NCI-H345 (cell line): ENCODE data around the gene ADAM11.
"Not testable (repeated sequence)": the region's sequence is repeated elsewhere in the genome, so short reads cannot be mapped to it uniquely, and the experiment has no call there.

ENCODE experiments used
- DNase-seq: peaks from one replicate; lab custom pipeline; 2025; lab: John Stamatoyannopoulos, UW

The ADAM11 gene, protein sequence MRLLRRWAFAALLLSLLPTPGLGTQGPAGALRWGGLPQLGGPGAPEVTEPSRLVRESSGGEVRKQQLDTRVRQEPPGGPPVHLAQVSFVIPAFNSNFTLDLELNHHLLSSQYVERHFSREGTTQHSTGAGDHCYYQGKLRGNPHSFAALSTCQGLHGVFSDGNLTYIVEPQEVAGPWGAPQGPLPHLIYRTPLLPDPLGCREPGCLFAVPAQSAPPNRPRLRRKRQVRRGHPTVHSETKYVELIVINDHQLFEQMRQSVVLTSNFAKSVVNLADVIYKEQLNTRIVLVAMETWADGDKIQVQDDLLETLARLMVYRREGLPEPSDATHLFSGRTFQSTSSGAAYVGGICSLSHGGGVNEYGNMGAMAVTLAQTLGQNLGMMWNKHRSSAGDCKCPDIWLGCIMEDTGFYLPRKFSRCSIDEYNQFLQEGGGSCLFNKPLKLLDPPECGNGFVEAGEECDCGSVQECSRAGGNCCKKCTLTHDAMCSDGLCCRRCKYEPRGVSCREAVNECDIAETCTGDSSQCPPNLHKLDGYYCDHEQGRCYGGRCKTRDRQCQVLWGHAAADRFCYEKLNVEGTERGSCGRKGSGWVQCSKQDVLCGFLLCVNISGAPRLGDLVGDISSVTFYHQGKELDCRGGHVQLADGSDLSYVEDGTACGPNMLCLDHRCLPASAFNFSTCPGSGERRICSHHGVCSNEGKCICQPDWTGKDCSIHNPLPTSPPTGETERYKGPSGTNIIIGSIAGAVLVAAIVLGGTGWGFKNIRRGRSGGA

DNA sequence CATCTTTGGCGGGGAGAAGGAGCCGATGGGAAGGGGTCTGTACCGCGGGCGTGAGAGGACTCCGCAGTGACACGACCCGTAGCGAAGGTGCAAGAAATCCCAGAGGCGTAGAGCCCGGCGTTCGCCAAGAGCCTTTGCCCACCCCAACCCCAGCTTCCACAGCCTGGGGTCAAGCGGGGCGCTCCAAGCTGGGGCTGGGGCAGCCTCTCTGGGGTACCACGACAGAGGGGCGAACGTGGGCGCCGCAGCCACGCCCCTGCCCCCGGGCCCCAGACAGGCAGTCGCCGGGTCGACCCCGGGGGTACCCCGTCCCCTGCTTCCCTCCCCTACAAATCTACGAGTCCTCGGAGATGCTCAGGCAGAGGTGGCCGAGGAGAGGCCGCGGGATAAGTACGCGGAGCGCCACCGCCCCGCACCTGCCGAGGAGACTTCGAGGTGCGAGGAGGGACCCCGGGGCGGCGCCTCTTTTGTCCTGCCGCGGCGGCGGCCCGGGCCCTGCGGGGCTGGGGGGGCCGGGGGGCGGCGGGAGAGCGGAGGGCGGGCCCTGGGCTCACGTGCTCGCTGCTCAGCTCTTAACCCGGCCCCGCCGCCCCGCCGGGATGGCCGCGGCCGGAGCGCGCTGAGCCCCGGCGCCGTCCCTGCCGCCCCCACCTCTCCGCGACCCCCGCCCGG is at the start of gene ADAM11:
ADAM11 (plus strand) TSS at position 575 of the 672 bp plus-strand sequence. CDS start 212 bp downstream, outside the sequence.
- peak; percentile 16 for DNase-seq

DNA sequence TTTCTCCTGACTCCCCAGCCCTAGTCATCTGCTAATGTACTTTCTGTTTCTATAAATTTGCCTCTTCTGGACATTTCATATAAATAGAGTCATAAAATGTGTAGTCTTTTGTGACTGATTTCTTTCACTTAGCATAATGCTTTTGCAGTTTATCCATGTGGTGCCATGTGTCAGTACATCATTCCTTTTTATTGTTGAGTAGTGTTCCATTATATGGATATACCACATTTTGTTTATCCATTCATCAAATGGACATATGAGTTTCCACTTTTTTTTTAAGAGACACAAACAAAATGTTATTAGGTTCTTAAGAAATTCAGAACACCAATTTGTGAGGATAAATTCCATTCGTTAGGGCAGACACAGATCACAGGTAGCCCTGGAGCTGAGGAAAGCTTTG is 39.3 kb upstream of the ADAM11 start:
- DNase-seq: no peak

DNA sequence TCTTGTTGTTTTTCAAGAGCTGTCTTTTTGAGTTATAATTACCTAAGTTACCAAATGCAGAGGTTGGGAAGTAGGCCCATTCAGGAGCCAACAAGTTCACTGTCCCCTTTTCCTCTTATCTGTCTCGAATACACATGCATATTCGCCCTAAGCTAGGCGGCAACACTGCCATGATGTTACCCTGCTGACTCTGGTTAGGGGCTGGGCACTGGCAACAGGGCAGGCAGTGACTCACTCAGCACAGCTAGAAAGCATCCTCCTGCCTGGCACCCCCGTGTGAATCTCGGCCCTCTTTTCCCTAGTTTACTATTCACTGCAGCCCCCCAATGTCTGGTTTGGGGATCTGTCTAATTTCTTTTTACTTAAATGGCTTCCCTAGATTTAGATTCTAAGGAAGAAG is 36.5 kb upstream of the ADAM11 start:
- no peak for DNase-seq

DNA sequence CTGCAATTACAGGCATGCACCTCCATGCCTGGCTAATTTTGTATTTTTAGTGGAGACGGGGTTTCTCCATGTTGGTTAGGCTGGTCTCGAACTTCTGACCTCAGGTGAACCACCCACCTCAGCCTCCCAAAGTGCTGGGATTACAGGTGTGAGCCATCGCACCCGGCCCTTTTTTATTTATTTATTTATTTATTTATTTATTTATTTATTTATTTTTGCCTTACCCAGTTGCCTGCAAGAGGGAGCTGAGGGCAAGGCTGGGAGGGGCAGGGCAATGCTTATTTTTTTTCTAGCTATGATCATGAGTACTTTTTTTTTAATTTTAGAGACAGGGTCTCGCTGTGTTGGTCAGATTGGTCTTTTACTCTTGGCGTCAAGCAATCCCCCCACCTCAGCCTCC is 32.7 kb upstream of the ADAM11 start:
- not testable (repeated sequence) for DNase-seq

DNA sequence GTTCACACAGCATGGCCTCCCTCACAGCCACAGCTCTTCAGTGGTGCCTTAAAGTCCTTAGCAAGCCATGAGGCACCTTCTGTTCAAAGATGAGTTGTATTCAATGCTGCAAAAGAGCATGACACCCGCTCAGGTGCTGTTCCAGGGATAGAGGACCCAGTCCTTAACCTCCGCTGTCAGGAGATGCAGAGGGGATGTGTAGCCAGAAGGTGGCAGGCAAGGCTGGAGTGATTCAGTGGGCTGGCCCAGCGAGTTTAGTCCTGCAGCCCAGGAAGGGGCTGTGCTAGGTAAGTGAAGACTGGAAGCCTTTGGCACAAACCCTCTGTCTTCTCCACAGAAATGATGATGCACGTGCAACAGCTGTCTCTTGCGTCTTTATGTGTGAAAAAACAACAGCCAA is 25.0 kb upstream of the ADAM11 start:
- no peak for DNase-seq

DNA sequence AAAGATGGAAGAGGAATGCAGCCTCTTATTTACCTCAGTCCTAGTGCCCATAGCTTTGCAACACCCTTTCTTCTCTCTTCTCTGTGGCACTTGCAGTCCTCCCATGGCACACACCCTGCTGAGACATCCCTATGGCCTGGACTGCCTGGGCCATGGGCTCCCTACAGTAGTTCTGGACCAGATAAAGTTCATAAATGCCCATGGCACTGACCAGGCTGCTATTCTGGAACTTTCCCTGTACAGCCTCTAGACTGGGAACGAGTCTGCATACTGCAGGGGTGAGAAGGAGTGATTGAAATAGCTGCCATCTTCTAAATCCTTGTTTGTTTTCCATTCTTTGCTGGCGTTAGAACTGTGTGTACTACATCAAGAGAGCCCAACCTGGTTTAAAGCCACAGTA is 24.5 kb upstream of the ADAM11 start:
- DNase-seq: no peak

DNA sequence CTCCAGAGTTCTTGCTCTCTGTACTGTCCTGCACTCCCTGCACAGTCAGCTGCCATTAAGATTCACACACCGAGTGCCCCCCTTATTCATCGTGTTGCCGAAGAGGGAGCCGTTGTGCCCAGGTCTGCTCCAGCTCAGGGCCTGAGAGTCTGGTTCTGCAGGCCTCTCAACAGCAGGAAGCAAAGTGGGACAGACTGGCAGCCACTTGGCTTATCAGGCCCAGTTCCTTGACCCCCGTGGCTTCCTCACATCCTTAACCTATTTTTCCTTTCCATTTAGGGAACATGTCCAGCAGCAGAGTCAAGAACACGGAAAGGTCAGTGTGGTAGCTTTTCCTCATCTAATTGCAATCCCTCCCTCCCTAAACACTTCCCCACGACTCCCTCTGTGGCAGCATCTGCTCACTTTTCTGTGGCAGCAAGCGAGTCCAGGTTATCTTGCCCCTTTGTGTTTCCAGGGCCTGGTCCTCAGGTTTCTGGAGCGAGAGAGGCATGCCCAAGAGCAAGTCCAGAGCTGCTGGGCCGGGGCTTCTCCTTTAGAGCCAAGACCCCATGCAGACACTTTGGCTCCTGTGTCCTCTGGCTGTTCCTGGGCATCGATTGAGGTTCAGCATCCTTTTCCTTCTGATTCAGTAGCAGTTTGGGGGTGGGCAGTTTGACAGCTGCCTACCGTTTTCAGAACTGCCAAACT is 22.1 kb upstream of the ADAM11 start:
- no peak for DNase-seq

DNA sequence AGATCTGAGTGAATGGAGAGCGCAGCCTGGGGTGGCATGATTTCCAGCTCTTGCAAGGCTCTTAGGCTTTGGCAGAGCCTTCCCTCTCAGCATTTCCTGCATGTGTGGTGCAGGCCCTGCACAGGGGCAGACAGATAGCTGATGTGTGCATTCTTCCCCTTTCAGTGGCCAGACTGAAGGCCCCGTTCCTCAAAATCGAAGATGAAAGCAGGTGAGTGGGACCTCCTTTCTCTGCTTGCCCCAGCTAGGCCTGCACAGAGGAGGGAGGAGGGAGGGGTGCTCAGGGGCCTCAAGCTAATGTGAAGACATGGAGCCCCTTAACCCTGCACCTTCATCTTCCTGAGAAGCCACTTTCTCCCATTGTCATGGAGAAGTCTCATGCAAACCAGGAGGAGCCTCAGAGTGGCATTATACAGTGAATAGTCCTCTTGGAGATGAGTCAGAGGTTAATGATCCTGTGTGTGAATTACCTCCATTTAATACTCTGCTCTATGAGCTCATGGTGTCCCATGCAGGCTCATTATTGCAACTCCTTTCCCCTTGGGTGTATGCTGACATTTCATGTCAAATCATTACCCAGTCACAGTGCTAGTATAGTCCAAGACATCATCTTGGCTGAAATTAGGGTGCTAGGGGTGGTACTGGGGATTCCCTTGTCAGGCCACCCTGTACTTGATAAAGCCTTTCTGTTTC is 20.4 kb upstream of the ADAM11 start:
- no peak for DNase-seq

DNA sequence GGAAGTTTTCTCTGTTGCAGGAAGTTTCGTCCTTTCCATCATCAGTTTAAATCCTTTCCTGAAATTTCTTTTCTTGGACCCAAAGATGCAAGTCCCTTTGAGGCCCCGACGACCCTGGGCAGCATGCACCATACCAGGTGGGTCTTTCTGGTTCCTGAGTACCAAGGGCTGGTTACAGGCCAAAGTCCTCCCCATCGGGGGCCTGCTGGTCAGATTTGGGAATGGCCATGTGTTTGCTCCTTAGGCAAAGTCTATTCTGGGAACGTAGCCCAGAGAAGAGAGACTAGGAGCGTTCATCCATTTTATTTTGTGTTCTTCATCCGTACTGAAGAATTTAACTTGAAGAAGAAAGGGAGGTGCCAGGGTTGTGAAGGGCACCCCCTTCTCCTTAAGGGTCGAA is 17.5 kb upstream of the ADAM11 start:
- no peak for DNase-seq

DNA sequence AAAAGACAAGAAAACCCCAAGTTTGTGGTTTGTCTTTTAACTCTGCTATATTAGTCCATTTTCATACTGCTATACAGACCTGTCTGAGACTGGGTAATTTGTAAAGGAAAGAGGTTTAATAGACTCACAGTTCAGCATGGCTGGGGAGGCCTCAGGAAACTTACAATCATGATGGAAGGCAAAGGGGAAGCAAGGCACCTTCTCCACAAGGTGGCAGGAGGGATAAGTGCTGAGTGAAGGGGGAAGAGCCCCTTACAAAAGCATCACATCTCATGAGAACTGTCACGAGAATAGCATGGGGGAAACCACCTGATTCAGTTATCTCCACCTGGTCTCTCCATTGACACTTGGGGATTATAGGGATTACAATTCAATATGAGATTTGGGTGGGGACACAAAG is 13.5 kb upstream of the ADAM11 start:
- DNase-seq: no peak

DNA sequence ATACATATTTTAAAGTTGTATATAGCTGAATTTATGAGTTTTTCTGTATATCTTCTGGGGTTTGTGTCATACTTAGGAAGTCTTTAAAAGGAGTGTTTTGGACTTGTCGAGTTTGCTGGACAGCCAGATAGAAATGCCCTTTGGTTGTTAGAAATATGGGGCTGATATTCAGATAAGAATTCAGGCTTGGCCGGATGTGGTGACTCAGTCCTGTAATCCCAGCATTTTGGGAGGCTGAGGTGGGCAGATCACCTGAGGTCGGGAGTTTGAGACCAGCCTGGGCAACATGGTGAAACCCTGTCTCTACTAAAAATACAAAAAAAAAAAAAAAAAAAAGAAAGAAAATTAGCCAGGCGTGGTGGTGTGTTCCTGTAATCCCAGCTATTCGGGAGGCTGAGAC is 13.1 kb upstream of the ADAM11 start:
- DNase-seq: not testable (repeated sequence)

DNA sequence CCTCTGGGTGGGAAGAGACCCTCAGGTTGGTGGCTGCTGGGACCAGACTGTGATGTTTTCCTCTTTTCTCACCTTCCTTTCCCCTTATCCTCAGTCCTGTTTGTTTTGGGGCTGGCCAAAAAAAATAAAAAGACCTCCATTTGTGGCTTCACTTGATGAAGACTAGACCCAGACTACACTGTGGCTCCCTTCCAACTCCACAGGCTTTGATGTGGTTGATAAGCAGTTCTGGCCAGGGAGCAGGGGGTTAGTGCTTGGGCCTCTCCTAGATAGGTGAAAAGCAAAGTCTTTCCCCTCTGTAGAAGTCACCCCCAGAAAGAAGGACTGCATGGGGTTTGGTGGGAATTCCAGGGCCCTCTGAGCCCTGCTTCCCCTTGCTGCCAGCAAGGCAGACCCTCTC is 11.2 kb upstream of the ADAM11 start:
- no peak for DNase-seq

DNA sequence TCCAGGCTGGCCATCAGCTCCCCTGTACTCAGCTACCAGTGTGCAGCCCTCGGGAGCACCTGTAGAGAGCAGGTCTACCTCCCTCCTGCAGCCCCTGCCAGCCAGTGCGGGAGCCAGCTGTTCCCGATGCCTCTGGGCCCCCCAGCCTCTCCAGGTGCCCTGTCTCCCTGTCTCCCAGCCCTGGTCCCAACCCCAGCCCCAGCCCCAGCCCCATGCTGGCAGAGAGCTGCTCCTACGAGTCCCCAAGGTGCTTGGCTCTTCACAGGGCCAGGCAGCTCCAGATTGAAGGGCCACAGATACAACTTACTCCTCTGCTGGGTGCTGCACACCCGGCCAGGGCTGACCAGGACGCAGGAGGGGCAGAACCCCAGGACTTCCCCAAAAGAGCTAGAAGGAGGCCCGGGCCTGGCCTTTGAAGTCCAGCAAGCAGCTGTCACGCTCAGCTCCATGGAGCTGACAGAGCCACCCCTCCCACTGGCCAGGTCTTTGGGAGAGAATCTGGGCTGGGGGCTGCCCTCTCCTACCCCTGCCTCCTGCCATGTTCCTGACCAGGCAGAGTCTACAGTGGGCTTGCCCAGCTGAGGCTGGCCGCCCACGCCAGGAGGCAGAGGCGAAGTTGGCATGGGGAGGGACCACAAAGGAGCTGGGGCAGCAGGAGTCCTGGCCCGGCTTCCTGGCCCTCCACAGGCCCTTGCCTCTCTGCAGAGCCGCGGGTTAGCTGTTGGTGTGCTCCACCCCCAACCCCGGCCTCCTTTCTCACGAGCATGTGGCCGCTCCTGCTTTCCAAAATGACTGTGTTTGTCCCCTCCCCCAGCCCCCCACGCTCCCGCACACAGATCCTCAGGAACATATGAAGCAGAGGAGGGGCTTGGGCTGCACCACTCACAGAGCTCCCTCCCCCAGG is 9.5 kb upstream of the ADAM11 start:
- DNase-seq: no peak

DNA sequence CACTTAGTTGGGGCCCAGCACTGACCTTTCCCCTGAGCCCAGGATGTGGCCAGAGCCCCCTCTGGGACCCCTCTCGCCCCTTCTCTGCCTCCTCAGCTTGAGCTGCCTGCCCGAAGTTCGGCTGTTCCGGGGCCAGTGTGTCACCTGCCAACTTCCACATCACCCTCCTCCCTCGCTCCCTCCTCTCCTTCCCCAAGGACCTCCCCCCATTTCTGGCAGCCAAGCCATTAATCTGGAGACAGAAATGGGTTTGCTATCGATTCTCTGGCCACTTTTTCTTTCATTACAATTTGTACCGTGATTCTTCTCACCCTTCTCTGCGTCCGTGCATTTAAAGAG is 8.8 kb upstream of the ADAM11 start:
- DNase-seq: no peak

DNA sequence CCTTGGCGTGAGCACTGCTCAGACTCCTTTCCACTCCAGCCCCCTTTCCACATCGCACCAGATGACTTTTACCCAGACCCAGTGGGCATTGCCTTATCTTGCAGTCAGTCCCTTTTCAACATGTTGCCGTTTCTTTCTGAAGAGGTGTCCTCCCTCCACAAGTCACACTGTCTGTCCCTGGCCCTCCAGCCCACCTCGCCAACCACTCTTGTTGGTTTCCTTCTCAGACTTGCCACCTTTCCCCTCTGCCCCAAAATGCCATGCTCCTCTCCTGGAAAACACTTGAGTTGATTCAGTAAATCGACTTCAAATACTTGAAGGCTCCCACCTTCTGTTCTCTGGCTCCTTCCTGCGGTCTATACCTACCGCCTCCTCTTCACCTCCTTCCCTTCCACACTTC is 7.5 kb upstream of the ADAM11 start:
- DNase-seq: no peak

DNA sequence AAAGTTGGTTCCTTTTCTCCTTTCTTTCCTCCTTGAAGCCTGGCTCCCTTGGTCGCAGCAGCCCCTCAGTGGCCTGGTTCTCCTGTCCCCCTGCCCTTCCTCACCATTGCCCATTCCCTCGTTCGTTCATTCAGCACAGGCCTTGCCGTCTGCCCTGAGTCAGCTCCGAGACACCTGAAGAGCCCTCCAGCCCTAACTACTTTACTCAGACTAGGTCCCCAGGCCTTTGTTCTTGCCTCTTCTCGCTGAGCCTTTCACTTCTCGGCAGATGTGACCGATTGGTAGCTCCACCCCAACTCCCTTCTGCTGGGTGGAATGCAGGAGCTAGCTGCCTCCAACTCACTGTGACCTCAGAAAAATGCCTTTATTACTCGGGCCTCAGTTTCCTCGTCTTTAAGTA is 7.0 kb upstream of the ADAM11 start:
- no peak for DNase-seq

DNA sequence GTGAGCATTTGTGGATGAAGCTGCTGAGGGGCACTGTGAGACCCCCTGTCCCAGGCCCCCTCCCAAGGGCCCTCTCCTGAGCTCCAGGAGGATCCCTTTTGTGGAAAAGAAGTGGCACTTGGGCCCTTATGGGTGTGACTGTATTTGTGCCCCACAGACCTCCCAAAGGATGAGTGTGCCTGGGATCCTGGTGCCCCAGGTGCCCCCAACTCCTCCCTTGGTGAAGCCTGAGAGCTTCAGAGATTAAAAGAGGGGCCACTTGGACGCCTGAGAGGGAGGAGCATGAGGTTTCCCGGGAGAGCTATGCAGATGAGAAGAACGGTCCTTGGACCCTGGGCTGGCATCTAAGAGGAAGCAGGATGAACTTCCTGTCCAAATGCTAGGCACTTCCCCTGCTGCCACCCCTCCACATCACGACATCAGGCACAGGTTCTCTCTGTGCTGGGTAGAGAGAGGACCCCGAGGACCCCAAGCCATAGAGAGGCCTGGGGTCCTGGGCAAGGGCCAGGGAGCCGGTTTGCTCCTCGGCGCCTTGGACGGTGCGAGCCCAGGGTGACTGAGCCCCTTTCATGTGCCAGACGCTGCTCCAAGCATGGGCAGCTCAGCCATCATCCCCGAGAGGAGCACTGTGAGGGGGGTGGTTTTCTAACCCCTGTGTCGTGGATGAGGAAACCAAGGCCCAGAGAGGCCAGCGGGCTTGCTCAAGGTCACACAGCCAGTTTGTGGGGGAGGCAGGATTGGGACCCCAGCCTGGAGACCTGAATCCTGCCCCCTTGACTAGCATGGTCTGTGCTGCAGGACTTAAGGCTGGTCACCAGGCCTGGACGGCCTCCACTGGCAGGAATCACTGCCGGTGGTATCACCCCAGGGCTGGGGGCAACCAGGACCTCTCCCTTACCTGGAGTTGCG is 5.6 kb upstream of the ADAM11 start:
- no peak for DNase-seq

DNA sequence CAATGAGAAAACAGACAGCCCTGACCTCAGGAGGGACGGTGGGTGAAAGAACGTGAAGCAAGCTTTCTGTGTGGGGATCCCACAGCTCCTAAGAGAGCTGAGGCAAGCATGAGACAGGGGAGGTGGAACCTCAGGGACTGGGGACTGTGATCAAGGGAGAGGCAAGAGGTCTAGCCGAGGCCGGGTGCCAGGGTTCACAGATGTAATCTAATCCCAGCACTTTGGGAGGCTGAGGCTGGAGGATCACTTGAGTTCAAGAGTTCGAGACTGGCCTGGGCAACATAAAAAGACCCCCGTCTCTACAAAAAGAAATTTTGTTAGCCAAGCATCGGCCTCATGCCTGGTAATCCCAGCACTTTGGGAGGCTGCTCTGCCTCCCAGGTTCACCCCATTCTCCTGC is 4.5 kb upstream of the ADAM11 start:
- no peak for DNase-seq

DNA sequence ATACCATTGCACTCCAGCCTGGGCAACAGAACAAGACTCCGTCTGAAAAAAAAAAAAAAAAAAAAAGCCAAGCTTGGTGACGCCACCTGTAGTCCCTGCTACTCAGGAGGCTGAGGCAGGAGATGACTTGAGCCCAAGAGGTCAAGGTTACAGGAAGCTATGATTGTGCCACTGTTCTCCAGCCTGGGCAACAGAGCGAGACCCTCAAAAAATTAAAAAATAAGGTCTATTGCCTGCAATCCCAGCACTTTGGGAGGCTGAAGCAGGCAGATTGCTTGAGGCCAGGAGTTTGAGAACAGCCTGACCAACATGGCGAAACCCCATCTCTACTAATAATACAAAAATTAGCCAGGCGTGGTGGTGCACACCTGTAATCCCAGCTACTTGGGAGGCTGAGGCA is 3.6 kb upstream of the ADAM11 start:
- DNase-seq: not testable (repeated sequence)
